DOHH2 (cell line): ENCODE results near the gene IL1R1.

Experiments used
- H3F3A ChIP-seq: fragments of 200-600 bp; sonication (generic), shearing (Covaris generic); 2 replicates; pipeline ENCODE4 v1.6.0; 2016; ENCODE audit warnings: antibody characterized with exemption, mild to moderate bottlenecking; ENCODE audit not compliant: control insufficient read depth, insufficient read depth
- H3K27ac ChIP-seq: fragments of 200-600 bp; sonication (generic); 2 replicates; pipeline ENCODE4 v1.5.1; 2014; ENCODE audit warnings: low read depth, mild to moderate bottlenecking, low read length, moderate library complexity
- H3K27me3 ChIP-seq: fragments of 200-600 bp; sonication (generic); 2 replicates; pipeline ENCODE4 v1.6.1; 2014; ENCODE audit warnings: mild to moderate bottlenecking, low read length, mixed read lengths; ENCODE audit not compliant: control insufficient read depth
- H3K36me3 ChIP-seq: fragments of 200-600 bp; sonication (generic); 2 replicates; pipeline ENCODE4 v1.6.1; 2014; ENCODE audit warnings: mild to moderate bottlenecking, low read length, moderate library complexity, mixed read lengths; ENCODE audit not compliant: control insufficient read depth
- H3K4me1 ChIP-seq: fragments of 200-600 bp; sonication (generic); 2 replicates; pipeline ENCODE4 v1.6.1; 2014; ENCODE audit warnings: mild to moderate bottlenecking, low read length, mixed read lengths; ENCODE audit not compliant: control insufficient read depth
- H3K4me2 ChIP-seq: fragments of 200-600 bp; sonication (generic); 2 replicates; pipeline ENCODE4 v1.6.0; 2014; ENCODE audit warnings: mild to moderate bottlenecking, low read length, moderate library complexity
- H3K4me3 ChIP-seq: fragments of 200-600 bp; sonication (generic); 2 replicates; pipeline ENCODE4 v1.5.1; 2014; ENCODE audit warnings: mild to moderate bottlenecking, low read length, mixed read lengths
- H3K79me2 ChIP-seq: fragments of 200-600 bp; sonication (generic); 2 replicates; pipeline ENCODE4 v1.6.1; 2014; ENCODE audit warnings: mild to moderate bottlenecking, low read length, mixed read lengths; ENCODE audit not compliant: control insufficient read depth
- H3K9me2 ChIP-seq: fragments of 200-600 bp; sonication (generic); replicated peaks from 2 replicates; pipeline ENCODE4 v1.6.1; 2014; ENCODE audit warnings: mild to moderate bottlenecking, low read length, mixed read lengths; ENCODE audit not compliant: control insufficient read depth
- H3K9me3 ChIP-seq: fragments of 200-600 bp; sonication (generic); 2 replicates; pipeline ENCODE4 v1.6.1; 2014; ENCODE audit warnings: antibody characterized with exemption, low read length, mixed read lengths; ENCODE audit not compliant: control insufficient read depth, insufficient read depth
- H4K20me1 ChIP-seq: fragments of 200-600 bp; sonication (generic); 2 replicates; pipeline ENCODE4 v1.6.0; 2014; ENCODE audit warnings: low read depth, mild to moderate bottlenecking, antibody characterized with exemption, low read length, moderate library complexity; ENCODE audit not compliant: control insufficient read depth, insufficient read depth
- EZH2phosphoT487 ChIP-seq: fragments of 200-600 bp; sonication (generic); IDR thresholded peaks from 2 replicates; pipeline ENCODE4 v1.6.1; 2017; ENCODE audit warnings: borderline replicate concordance, mild to moderate bottlenecking, antibody characterized with exemption, low read length, moderate library complexity, mixed read lengths
- TF ChIP-seq, protein P1 (sequence below): fragments of 200-600 bp; sonication (generic); IDR thresholded peaks from one replicate; pipeline ENCODE4 v1.5.1; 2014; ENCODE audit warnings: antibody characterized with exemption, mild to moderate bottlenecking, low read depth, low read length; ENCODE audit not compliant: poor library complexity, severe bottlenecking

Gene IL1R1

DNA sequence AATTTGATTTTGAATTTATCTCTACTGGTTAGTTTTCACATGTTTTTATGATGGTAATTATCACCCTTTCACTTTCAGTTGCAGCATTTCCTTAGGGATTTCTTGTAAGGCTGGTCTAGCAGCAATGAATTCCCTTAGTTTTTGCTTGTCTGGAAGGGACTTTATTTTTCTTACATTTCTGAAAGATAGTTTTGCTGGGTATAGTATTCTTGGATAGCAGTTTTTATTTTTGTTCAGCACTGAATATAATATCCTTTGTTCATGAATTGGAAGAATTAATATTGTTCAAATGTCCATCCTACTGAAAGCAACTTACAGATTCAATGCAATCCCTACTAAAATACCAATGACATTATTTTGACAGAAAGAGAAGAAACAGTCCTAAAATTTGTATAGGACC, 74.5 kb downstream of the IL1R1 start:
- Histone ChIP-seq H3K4me3 (no peak overlapping the region), H3K4me1 (no peaks in the 10 kb centered on the region), H3K27ac (no peak overlapping the region), H3K27me3 (no peaks in the 10 kb centered on the region), H3F3A (no peaks in the 10 kb centered on the region), H3K79me2 (no peaks in the 10 kb centered on the region), H3K4me2 (no peak overlapping the region), H4K20me1 (no peaks in the 10 kb centered on the region), H3K9me2 (no peaks in the 10 kb centered on the region), H3K9me3 (peaks cover 9% of the 10 kb centered on the region; the same call in 1 of the 2 replicates), H3K36me3 (no peaks in the 10 kb centered on the region)
- TF ChIP-seq, protein P1, sequence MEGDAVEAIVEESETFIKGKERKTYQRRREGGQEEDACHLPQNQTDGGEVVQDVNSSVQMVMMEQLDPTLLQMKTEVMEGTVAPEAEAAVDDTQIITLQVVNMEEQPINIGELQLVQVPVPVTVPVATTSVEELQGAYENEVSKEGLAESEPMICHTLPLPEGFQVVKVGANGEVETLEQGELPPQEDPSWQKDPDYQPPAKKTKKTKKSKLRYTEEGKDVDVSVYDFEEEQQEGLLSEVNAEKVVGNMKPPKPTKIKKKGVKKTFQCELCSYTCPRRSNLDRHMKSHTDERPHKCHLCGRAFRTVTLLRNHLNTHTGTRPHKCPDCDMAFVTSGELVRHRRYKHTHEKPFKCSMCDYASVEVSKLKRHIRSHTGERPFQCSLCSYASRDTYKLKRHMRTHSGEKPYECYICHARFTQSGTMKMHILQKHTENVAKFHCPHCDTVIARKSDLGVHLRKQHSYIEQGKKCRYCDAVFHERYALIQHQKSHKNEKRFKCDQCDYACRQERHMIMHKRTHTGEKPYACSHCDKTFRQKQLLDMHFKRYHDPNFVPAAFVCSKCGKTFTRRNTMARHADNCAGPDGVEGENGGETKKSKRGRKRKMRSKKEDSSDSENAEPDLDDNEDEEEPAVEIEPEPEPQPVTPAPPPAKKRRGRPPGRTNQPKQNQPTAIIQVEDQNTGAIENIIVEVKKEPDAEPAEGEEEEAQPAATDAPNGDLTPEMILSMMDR = no peak
- no peak for TF ChIP-seq EZH2phosphoT487

DNA sequence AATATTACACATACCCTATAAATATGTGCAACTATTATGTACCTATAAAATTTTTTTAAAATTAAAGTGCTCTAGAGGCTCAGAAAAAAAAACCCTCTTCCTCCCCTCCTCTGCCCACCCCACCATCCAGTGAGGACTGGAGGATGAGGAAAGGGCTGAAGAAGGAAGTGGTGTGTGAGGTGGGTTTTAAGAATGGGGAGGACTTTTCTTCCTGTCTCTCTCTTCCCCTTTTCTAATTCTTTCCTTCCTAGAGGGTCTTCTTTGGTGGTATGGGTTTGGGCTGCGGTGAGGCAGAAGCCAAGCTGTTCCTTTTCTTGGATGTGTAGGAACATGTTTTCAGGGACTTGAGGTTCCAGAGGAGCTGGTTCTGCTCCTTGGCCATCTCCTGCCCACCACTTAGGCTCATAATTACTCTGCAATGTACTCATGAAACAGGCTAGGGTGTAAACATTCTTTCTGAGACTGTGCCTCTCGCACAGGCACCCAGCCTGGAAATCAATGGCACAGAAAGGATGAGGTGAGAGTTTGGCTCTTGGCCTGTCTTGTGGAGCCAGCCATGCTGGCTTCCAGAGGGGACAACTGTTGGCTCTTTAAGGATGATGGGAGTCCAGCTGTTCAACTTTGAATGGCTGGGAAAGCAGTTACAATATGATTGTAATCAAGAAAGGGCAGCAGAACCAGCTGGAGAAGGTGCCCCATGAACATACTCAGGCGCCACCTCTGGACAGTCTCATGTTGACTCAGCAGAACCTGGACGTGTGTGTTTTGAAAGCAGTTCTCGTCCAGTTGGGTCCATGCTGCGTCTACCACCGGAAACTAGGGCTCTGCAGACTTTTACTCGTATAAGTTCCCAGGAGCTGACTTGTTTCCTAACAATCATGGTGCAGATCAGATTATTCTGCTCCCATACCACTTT, 82.5 kb downstream of the IL1R1 start:
- Histone ChIP-seq H3K79me2 (no peaks in the 10 kb centered on the region), H3K27ac (no peak overlapping the region), H4K20me1 (no peaks in the 10 kb centered on the region), H3K4me1 (no peaks in the 10 kb centered on the region), H3K27me3 (no peaks in the 10 kb centered on the region), H3K36me3 (no peaks in the 10 kb centered on the region), H3K9me3 (no peaks in the 10 kb centered on the region), H3F3A (no peaks in the 10 kb centered on the region), H3K4me3 (no peak overlapping the region), H3K9me2 (no peaks in the 10 kb centered on the region), H3K4me2 (no peak overlapping the region)
- no peak for TF ChIP-seq EZH2phosphoT487
- TF ChIP-seq, protein P1 = no peak

DNA sequence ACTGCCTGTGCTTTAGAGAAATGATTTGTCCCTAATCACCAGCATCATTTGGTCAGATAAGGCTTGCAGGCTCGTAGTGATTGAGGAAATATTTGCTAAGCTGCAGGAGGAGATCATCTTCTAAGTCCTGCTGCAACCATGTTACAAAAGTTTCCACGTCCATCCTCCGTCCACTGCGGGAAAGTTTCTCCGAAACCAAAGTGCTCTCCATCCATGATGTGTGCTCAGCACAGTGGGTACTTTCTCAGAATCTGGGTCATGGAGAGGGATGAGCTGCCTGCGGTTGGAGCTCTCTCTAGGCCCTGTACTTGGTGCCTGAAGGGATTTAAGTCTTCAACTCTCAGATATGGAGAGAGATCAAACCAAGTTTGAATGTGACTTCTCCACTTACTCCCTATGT, 83.6 kb downstream of the IL1R1 start:
- no peaks in the 10 kb centered on the region for H3K9me2 ChIP-seq
- H3K4me2 ChIP-seq = no peak overlapping the region
- no peaks in the 10 kb centered on the region for H3K27me3 ChIP-seq
- H3K79me2 ChIP-seq = no peaks in the 10 kb centered on the region
- H3K9me3 ChIP-seq = no peaks in the 10 kb centered on the region
- H3K4me1 ChIP-seq = no peaks in the 10 kb centered on the region
- TF ChIP-seq, protein P1 = no peak
- no peak overlapping the region for H3K27ac ChIP-seq
- no peak overlapping the region for H3K4me3 ChIP-seq
- H4K20me1 ChIP-seq = no peaks in the 10 kb centered on the region
- no peaks in the 10 kb centered on the region for H3F3A ChIP-seq
- no peaks in the 10 kb centered on the region for H3K36me3 ChIP-seq
